ENCODE measurements around the gene EXOC3L1.

The EXOC3L1 gene

GRCh38 chr16:67141391-67141790 lies 48.5 kb downstream of the EXOC3L1 start:
- TF ChIP-seq TAF1 (IDR thresholded peaks at IDR 0.05; ENCODE audit: low read depth) (no peak), ZBTB7A (IDR thresholded peaks at IDR 0.05; ENCODE audit: low read depth) (no peak), RAD21 (IDR thresholded peaks at IDR 0.05; ENCODE audit: low read depth) (no peak), EGR1 (IDR thresholded peaks at IDR 0.05) (no peak), USF1 (IDR thresholded peaks at IDR 0.05) (no peak), TEAD4 (IDR thresholded peaks at IDR 0.05) (no peak), TCF12 (IDR thresholded peaks at IDR 0.05; ENCODE audit: low read depth) (no peak), EP300 (IDR thresholded peaks at IDR 0.05; ENCODE audit: borderline replicate concordance) (no peak), CREB1 (IDR thresholded peaks at IDR 0.05; ENCODE audit: low read depth) (no peak), YY1 (IDR thresholded peaks at IDR 0.05; ENCODE audit: low read depth) (no peak), MAX (IDR thresholded peaks at IDR 0.05) (no peak), CEBPB (IDR thresholded peaks at IDR 0.05) (no peak), NFIC (IDR thresholded peaks at IDR 0.05) (no peak), REST (IDR thresholded peaks at IDR 0.05; ENCODE audit: low read depth) (no peak), FOXM1 (IDR thresholded peaks at IDR 0.05; ENCODE audit: borderline replicate concordance, low read depth) (no peak)

- TF ChIP-seq TCF12 (IDR thresholded peaks at IDR 0.05; ENCODE audit: low read depth) (no peak), NFIC (IDR thresholded peaks at IDR 0.05) (no peak)
Observed at GRCh38 chr16:67137605-67138004, 52.3 kb downstream of the EXOC3L1 start.
